Neural progenitor cell (in vitro differentiated cells): Measurements from ENCODE around the gene CGB1. TPM values are rescaled to one million over a fixed set of nuclear protein-coding genes. Genes with fewer than 3 reads are reported as not detected.

Experiments
- DNase-seq: peaks from one replicate; pipeline ENCODE4 v3.0.0-alpha.2; 2016; ENCODE audit warnings: low spot score
- H2AFZ ChIP-seq: fragments of 200-600 bp; sonication (generic); replicated peaks from 2 replicates; pipeline ENCODE4 v1.6.1; 2016; ENCODE audit warnings: antibody characterized with exemption
- H3F3A ChIP-seq: fragments of 200-600 bp; sonication (generic); 2 replicates; pipeline ENCODE4 v1.6.1; 2016; ENCODE audit warnings: antibody characterized with exemption, low read depth
- H3K27ac ChIP-seq: fragments of 200-600 bp; sonication (generic); 2 replicates; pipeline ENCODE4 v1.5.1; 2016; ENCODE audit warnings: mild to moderate bottlenecking
- H3K27me3 ChIP-seq: fragments of 200-600 bp; sonication (generic); 2 replicates; pipeline ENCODE4 v1.6.1; 2016; ENCODE audit warnings: mild to moderate bottlenecking, moderate library complexity
- H3K36me3 ChIP-seq: fragments of 200-600 bp; sonication (generic); 2 replicates; pipeline ENCODE4 v1.5.1; 2016
- H3K4me1 ChIP-seq: fragments of 200-600 bp; sonication (generic); 2 replicates; pipeline ENCODE4 v1.6.1; 2016; ENCODE audit warnings: mixed run types
- H3K4me2 ChIP-seq: fragments of 200-600 bp; sonication (generic); 2 replicates; pipeline ENCODE4 v1.6.1; 2016
- H3K4me3 ChIP-seq: fragments of 200-600 bp; sonication (generic); 2 replicates; pipeline ENCODE4 v1.5.1; 2016
- H3K79me2 ChIP-seq: fragments of 200-600 bp; sonication (generic); 2 replicates; pipeline ENCODE4 v1.6.1; 2016; ENCODE audit warnings: low read depth
- H3K9ac ChIP-seq: fragments of 200-600 bp; sonication (generic); 2 replicates; pipeline ENCODE4 v1.6.1; 2016
- H3K9me3 ChIP-seq: fragments of 200-600 bp; sonication (generic); 2 replicates; pipeline ENCODE4 v1.5.1; 2016; ENCODE audit warnings: low read depth
- H4K20me1 ChIP-seq: fragments of 200-600 bp; sonication (generic); 2 replicates; pipeline ENCODE4 v1.6.1; 2016; ENCODE audit warnings: low read depth
- H3K27ac Mint-ChIP-seq: 3 replicates; pipeline ENCODE4 v1.8.0; 2021; ENCODE audit warnings: mixed read lengths
- H3K27me3 Mint-ChIP-seq: 2 replicates; pipeline ENCODE4 v1.8.0; 2022; ENCODE audit warnings: low read depth, mild to moderate bottlenecking, inconsistent platforms, moderate library complexity, mixed read lengths; ENCODE audit not compliant: insufficient read depth
- H3K36me3 Mint-ChIP-seq: 3 replicates; pipeline ENCODE4 v1.8.0; 2021; ENCODE audit warnings: mixed read lengths
- H3K4me1 Mint-ChIP-seq: 3 replicates; pipeline ENCODE4 v1.8.0; 2021; ENCODE audit warnings: mixed read lengths
- H3K4me3 Mint-ChIP-seq: 3 replicates; pipeline ENCODE4 v1.8.0; 2021; ENCODE audit warnings: mild to moderate bottlenecking, moderate library complexity, mixed read lengths
- H3K9me3 Mint-ChIP-seq: 3 replicates; pipeline ENCODE4 v1.8.0; 2020; ENCODE audit warnings: mixed read lengths
- CTCF ChIP-seq: fragments of 200-600 bp; sonication (generic); IDR thresholded peaks from 2 replicates; pipeline ENCODE4 v1.5.1; 2017; ENCODE audit warnings: antibody characterized with exemption, mild to moderate bottlenecking
- EZH2 ChIP-seq: fragments of 200-600 bp; sonication (generic); IDR thresholded peaks from 2 replicates; pipeline ENCODE4 v1.6.1; 2017; ENCODE audit warnings: antibody characterized with exemption, mild to moderate bottlenecking, moderate library complexity
- EZH2phosphoT487 ChIP-seq: fragments of 200-600 bp; sonication (generic); IDR thresholded peaks from 2 replicates; pipeline ENCODE4 v1.6.1; 2017; ENCODE audit warnings: antibody characterized with exemption
- total RNA-seq: library from RNA; depleted of rRNA; stranded (reverse); fragments of >200 nt; gene quantifications from 2 replicates; pipeline ENCODE4 v1.2.3, GENCODE V29; 2015; ENCODE audit warnings: low replicate concordance

The CGB1 gene
- total RNA-seq, 1 donor from 2014 or later: not detected

GRCh38 chr19:49009828-49010227 is 26.9 kb downstream of the CGB1 start:
- Mint-ChIP-seq H3K36me3 (peaks cover 13% of the 10 kb centered on the region), H3K27me3 (no peaks in the 10 kb centered on the region), H3K4me1 (no peaks in the 10 kb centered on the region), H3K9me3 (no peaks in the 10 kb centered on the region), H3K27ac (no peak overlapping the region), H3K4me3 (no peak overlapping the region)
- Histone ChIP-seq H3K79me2 (no peaks in the 10 kb centered on the region), H3K27ac (no peak overlapping the region), H3K4me3 (no peak overlapping the region), H3K9ac (no peak overlapping the region), H3K4me1 (no peaks in the 10 kb centered on the region), H3K27me3 (no peaks in the 10 kb centered on the region), H3K36me3 (no peaks in the 10 kb centered on the region), H2AFZ (no peak overlapping the region), H4K20me1 (no peaks in the 10 kb centered on the region), H3K9me3 (no peaks in the 10 kb centered on the region), H3F3A (no peaks in the 10 kb centered on the region), H3K4me2 (no peak overlapping the region)
- TF ChIP-seq EZH2phosphoT487: no peak
- no peak for TF ChIP-seq CTCF
- TF ChIP-seq EZH2: no peak
- no peak for DNase-seq

GRCh38 chr19:49006905-49007304 is 29.8 kb downstream of the CGB1 start:
- no peak overlapping the region for H3K4me2 ChIP-seq
- TF ChIP-seq EZH2 (no peak), EZH2phosphoT487 (no peak), CTCF (no peak)
- H3K4me1 Mint-ChIP-seq: no peaks in the 10 kb centered on the region
- no peaks in the 10 kb centered on the region for H3K27me3 ChIP-seq
- no peaks in the 10 kb centered on the region for H3F3A ChIP-seq
- H3K9ac ChIP-seq: no peak overlapping the region
- H2AFZ ChIP-seq: no peak overlapping the region
- no peak overlapping the region for H3K4me3 ChIP-seq
- H3K27me3 Mint-ChIP-seq: no peaks in the 10 kb centered on the region
- H3K4me1 ChIP-seq: no peaks in the 10 kb centered on the region
- H4K20me1 ChIP-seq: no peaks in the 10 kb centered on the region
- H3K36me3 Mint-ChIP-seq: peaks cover 12% of the 10 kb centered on the region
- H3K27ac ChIP-seq: no peak overlapping the region
- H3K36me3 ChIP-seq: no peaks in the 10 kb centered on the region
- no peak overlapping the region for H3K27ac Mint-ChIP-seq
- H3K4me3 Mint-ChIP-seq: no peak overlapping the region
- DNase-seq: no peak
- H3K9me3 ChIP-seq: no peaks in the 10 kb centered on the region
- H3K9me3 Mint-ChIP-seq: no peaks in the 10 kb centered on the region
- no peaks in the 10 kb centered on the region for H3K79me2 ChIP-seq

- DNase-seq: no peak
- H3F3A ChIP-seq: peaks cover under 1% of the 10 kb centered on the region
- no peak overlapping the region for H3K4me3 ChIP-seq
- no peaks in the 10 kb centered on the region for H3K27me3 ChIP-seq
- no peaks in the 10 kb centered on the region for H3K9me3 ChIP-seq
- no peaks in the 10 kb centered on the region for H4K20me1 ChIP-seq
- Mint-ChIP-seq H3K27ac (no peak overlapping the region), H3K4me1 (peaks cover under 1% of the 10 kb centered on the region), H3K36me3 (peaks cover 9% of the 10 kb centered on the region), H3K9me3 (no peaks in the 10 kb centered on the region), H3K27me3 (peaks cover 2% of the 10 kb centered on the region), H3K4me3 (no peak overlapping the region)
- peaks cover 7% of the 10 kb centered on the region for H3K79me2 ChIP-seq
- no peak overlapping the region for H3K9ac ChIP-seq
- no peak overlapping the region for H3K27ac ChIP-seq
- H3K4me2 ChIP-seq: no peak overlapping the region
- TF ChIP-seq EZH2phosphoT487 (no peak), CTCF (no peak), EZH2 (no peak)
- H2AFZ ChIP-seq: no peak overlapping the region
- no peaks in the 10 kb centered on the region for H3K36me3 ChIP-seq
- H3K4me1 ChIP-seq: no peaks in the 10 kb centered on the region
These were observed 31.6 kb downstream of the CGB1 start for GRCh38 chr19:49004964-49005614.
